Endothelial cell of umbilical vein (primary cell): Measurements from ENCODE around the gene TLX3. TPM values are rescaled to one million over a fixed set of nuclear protein-coding genes. Genes with fewer than 3 reads are reported as not detected.

Experiments used
- BruUV-seq: library from RNA; stranded (reverse); fragments of 400-500 nt; replicated peaks from 2 replicates; lab custom pipeline; 2021; lab: Mats Ljungman, UMichigan
- CTCF ChIA-PET: fragments of 300-600, 350-600 bp; sonication (Branson Sonifier 250); formaldehyde crosslinking; loops from one replicate; lab custom pipeline; 2021; ENCODE audit warnings: antibody characterized with exemption, inconsistent platforms; lab: Charles Lee
- POLR2A ChIA-PET: fragments of 300-600, 350-600 bp; sonication (Branson Sonifier 250); formaldehyde crosslinking; loops from one replicate; lab custom pipeline; 2021; ENCODE audit warnings: antibody characterized with exemption, inconsistent platforms; lab: Charles Lee
- DNase-seq: peaks from one replicate; pipeline ENCODE4 v3.0.0-alpha.2; 2011; ENCODE audit warnings: low read depth, low spot score
- FAIRE-seq: peaks from 2 replicates; lab custom pipeline; 2011; peaks lifted over from hg19 to GRCh38; lab: Jason Lieb, UNC
- H2AFZ ChIP-seq: 2 replicates; pipeline ENCODE4 v1.6.0; 2012; ENCODE audit warnings: low read depth, low read length, control low read depth, inconsistent platforms
- H3K27ac ChIP-seq: 2 replicates; pipeline ENCODE4 v1.5.1; 2011; ENCODE audit warnings: low read depth, mild to moderate bottlenecking, control low read depth, low read length, moderate library complexity; ENCODE audit not compliant: insufficient read depth
- H3K27me3 ChIP-seq, 2 experiments: 2 replicates each; pipeline versions ENCODE4 v1.6.0 to v1.6.1; 2011; ENCODE audit warnings: low read length in 2 of 2, mixed read lengths in 1 of 2; ENCODE audit not compliant: control insufficient read depth in 2 of 2, insufficient read depth in 2 of 2
- H3K36me3 ChIP-seq, 2 experiments: 2 replicates in 1 of 2; 3 replicates in 1 of 2; pipeline ENCODE4 v1.5.1; 2011; ENCODE audit warnings: low read length in 2 of 2, mild to moderate bottlenecking in 1 of 2, moderate library complexity in 1 of 2; ENCODE audit not compliant: control insufficient read depth in 2 of 2, insufficient read depth in 2 of 2; ENCODE audit errors: extremely low read depth in 1 of 2
- H3K4me1 ChIP-seq: 3 replicates; pipeline ENCODE4 v1.5.1; 2011; ENCODE audit warnings: mild to moderate bottlenecking, low read length; ENCODE audit not compliant: control insufficient read depth, insufficient read depth; ENCODE audit errors: extremely low read depth
- H3K4me2 ChIP-seq: 2 replicates; pipeline ENCODE4 v1.6.1; 2011; ENCODE audit warnings: low read length, control low read depth, mixed read lengths; ENCODE audit not compliant: insufficient read depth
- H3K4me3 ChIP-seq, 3 experiments: fragments of 200-600 bp in 1 of 3; sonication (generic), shearing (Covaris generic) in 1 of 3; replicated peaks in 1 of 3; 2 replicates each; pipeline ENCODE4 v1.5.1; 2011 to 2016; ENCODE audit warnings: control low read depth in 3 of 3, low read length in 3 of 3, mild to moderate bottlenecking in 2 of 3, inconsistent platforms in 1 of 3, low read depth in 1 of 3, moderate library complexity in 1 of 3; ENCODE audit not compliant: insufficient read depth in 1 of 3
- H3K79me2 ChIP-seq: 2 replicates; pipeline ENCODE4 v1.6.0; 2012; ENCODE audit warnings: low read length, inconsistent platforms; ENCODE audit not compliant: control insufficient read depth, insufficient read depth
- H3K9ac ChIP-seq: replicated peaks from 2 replicates; pipeline ENCODE3; 2011; ENCODE audit warnings: low read length, control low read depth; ENCODE audit not compliant: insufficient read depth; ENCODE audit errors: extremely low read depth
- H3K9me1 ChIP-seq: replicated peaks from 3 replicates; pipeline ENCODE4 v1.6.0; 2011; ENCODE audit warnings: mild to moderate bottlenecking, low read length; ENCODE audit not compliant: control insufficient read depth, insufficient read depth; ENCODE audit errors: extremely low read depth
- H3K9me3 ChIP-seq: replicated peaks from 2 replicates; pipeline ENCODE4 v1.5.1; 2012; ENCODE audit warnings: low read length, inconsistent platforms; ENCODE audit not compliant: control insufficient read depth, insufficient read depth
- H4K20me1 ChIP-seq: replicated peaks from 2 replicates; pipeline ENCODE3; 2011; ENCODE audit warnings: mild to moderate bottlenecking, low read length; ENCODE audit not compliant: control insufficient read depth, insufficient read depth; ENCODE audit errors: extremely low read depth
- CTCF ChIP-seq, 2 donors: IDR thresholded peaks; 1 replicate in 1 of 2; 2 replicates in 1 of 2; pipeline ENCODE4 v1.5.1; 2011; ENCODE audit warnings: low read length in 2 of 2, mild to moderate bottlenecking in 2 of 2, moderate library complexity in 2 of 2, control low read depth in 1 of 2, inconsistent platforms in 1 of 2, low read depth in 1 of 2; ENCODE audit not compliant: insufficient read depth in 1 of 2; ENCODE audit errors: extremely low read depth in 1 of 2
- EZH2 ChIP-seq: IDR thresholded peaks from 2 replicates; pipeline ENCODE4 v1.6.1; 2012; ENCODE audit warnings: borderline replicate concordance, low read depth, mild to moderate bottlenecking, moderate library complexity, low read length, inconsistent platforms; ENCODE audit not compliant: severe bottlenecking
- FOS ChIP-seq: IDR thresholded peaks from 2 replicates; pipeline ENCODE4 v1.6.1; 2011; ENCODE audit warnings: mild to moderate bottlenecking, low read length, moderate library complexity, borderline replicate concordance; ENCODE audit not compliant: insufficient read depth
- GATA2 ChIP-seq: IDR thresholded peaks from 2 replicates; pipeline ENCODE4 v1.7.0; 2011; ENCODE audit warnings: low read depth, mild to moderate bottlenecking, moderate library complexity, mixed read lengths, low read length; ENCODE audit not compliant: insufficient read length, insufficient read depth
- JUN ChIP-seq: IDR thresholded peaks from 2 replicates; pipeline ENCODE4 v1.6.1; 2011; ENCODE audit warnings: borderline replicate concordance, low read depth; ENCODE audit not compliant: insufficient read length, insufficient read depth
- MAX ChIP-seq: IDR thresholded peaks from 2 replicates; pipeline ENCODE4 v1.6.1; 2011; ENCODE audit not compliant: insufficient read depth, insufficient read length
- MYC ChIP-seq: IDR thresholded peaks from one replicate; pipeline ENCODE4 v1.6.1; 2011; ENCODE audit warnings: mild to moderate bottlenecking, low read depth, low read length
- POLR2A ChIP-seq: IDR thresholded peaks from 2 replicates; pipeline ENCODE4 v1.6.1; 2012; ENCODE audit warnings: low read depth, mild to moderate bottlenecking, control low read depth, low read length
- POLR2AphosphoS5 ChIP-seq: IDR thresholded peaks from 2 replicates; pipeline ENCODE4 v1.6.1; 2012; ENCODE audit warnings: low read depth, mild to moderate bottlenecking, control low read depth, low read length, moderate library complexity; ENCODE audit not compliant: insufficient read depth
- dilution Hi-C: fragments of 300-500 bp; cut with MboI; formaldehyde crosslinking; loops from one replicate; pipeline ENCODE4 v1.15.0; 2019; ENCODE audit warnings: low sequenced_read_pairs; ENCODE audit not compliant: extremely low pct_ligation_motif_present
- intact Hi-C: fragments of 100-400 bp; cut with micrococcal nuclease; formaldehyde crosslinking; loops from one replicate; pipeline ENCODE4 v1.10.0; 2022
- polyA plus RNA-seq, 4 experiments: library from polyadenylated mRNA; depleted of rRNA in 3 of 4; stranded (reverse) in 3 of 4; unstranded in 1 of 4; fragments of >200 nt; gene quantifications; 2 replicates each; pipeline versions ENCODE4 v1.2.1 to v1.2.3, GENCODE V29; 2011 to 2012; ENCODE audit warnings: missing spikeins in 1 of 4
- total RNA-seq: library from RNA; stranded (reverse); gene quantifications from 2 replicates; pipeline ENCODE4 v1.2.3, GENCODE V29; 2021

TLX3 gene
- total and polyA plus RNA-seq, 2 donors (not counting 3 experiments of a cell fraction or from before 2014, with no cell fraction given): not detected

GRCh38 chr5:171323806-171324632, 15.0 kb downstream of the TLX3 start:
- no peaks in the 10 kb centered on the region for H3K9me3 ChIP-seq
- CTCF ChIA-PET: interaction anchor here (0.8 to 2.4 kb wide), 3 partner anchors 11 to 19 kb away, joined by 3 to 6 read pairs (median 6); no protein-coding TSS in a partner anchor
- intact Hi-C loops: no loop called here
- POLR2A ChIA-PET: no interaction called here
- no peaks in the 10 kb centered on the region for H3K36me3 ChIP-seq
- no peak for DNase-seq
- dilution Hi-C loops: no loop called here
- TF ChIP-seq JUN (no peak), CTCF (IDR thresholded peaks at IDR 0.05; ENCODE audit: extremely low read depth in 1 of 2, insufficient read depth in 1 of 2, low read depth in 1 of 2, low read length in 2 of 2) (no peak), GATA2 (no peak), EZH2 (no peak), FOS (no peak), POLR2A (no peak), MAX (no peak), POLR2AphosphoS5 (no peak), MYC (no peak)
- BruUV-seq: no TSS peak
- no peak overlapping the region for H3K4me3 ChIP-seq
- H4K20me1 ChIP-seq: no peaks in the 10 kb centered on the region
- no peaks in the 10 kb centered on the region for H3K4me1 ChIP-seq
- no peaks in the 10 kb centered on the region for H3K9me1 ChIP-seq
- no peak for FAIRE-seq
- no peak overlapping the region for H3K27ac ChIP-seq
- H3K79me2 ChIP-seq: no peaks in the 10 kb centered on the region
- H3K27me3 ChIP-seq: peaks cover 46 to 63% of the 10 kb centered on the region in 2 experiments
- H3K4me2 ChIP-seq: no peak overlapping the region
- no peak overlapping the region for H2AFZ ChIP-seq
- H3K9ac ChIP-seq: no peak overlapping the region
